COLO668 (cell line): Measurements from ENCODE around the gene CD99.
"Not testable (repeated sequence)": the region's sequence is repeated elsewhere in the genome, so short reads cannot be mapped to it uniquely, and the experiment has no call there.

Experiments
- DNase-seq: peaks from one replicate; lab custom pipeline; 2025; ENCODE audit not compliant: unreplicated experiment; lab: John Stamatoyannopoulos, UW

Gene CD99

DNA sequence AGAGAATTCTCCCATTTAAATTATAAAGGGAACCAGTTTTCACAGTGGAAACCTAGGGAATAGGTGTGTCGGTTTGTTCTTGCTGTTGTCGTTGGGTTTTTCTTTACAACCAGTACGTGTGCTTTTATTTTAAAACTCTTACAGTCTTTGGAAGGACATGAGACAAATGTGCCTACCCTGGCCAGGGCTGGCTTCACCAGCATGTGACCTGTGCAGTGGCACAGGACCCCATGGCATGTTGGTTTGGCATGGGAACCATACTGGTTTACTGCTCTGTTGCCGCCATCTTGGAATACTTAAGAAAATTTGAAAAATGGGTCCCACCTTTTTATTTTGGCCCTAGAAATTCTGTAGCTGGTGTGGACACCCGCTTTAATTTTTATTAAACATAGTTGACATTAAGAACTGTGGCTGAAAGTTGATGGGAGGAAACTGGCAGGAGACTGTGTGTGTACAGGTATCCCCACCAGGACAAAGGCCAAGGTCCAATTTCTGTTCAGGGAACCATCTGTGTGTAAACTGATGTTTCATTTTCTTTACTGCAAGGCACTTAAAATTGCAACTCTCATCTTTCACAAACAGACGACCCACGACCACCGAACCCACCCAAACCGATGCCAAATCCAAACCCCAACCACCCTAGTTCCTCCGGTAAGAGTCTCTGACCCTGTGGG, 28.8 kb downstream of the CD99 start:
- no peak for DNase-seq

GRCh38 chrX:2723286-2723879, 32.3 kb downstream of the CD99 start:
- no peak for DNase-seq

GRCh38 chrX:2727264-2727663, 36.2 kb downstream of the CD99 start:
- DNase-seq: not testable (repeated sequence)

DNA sequence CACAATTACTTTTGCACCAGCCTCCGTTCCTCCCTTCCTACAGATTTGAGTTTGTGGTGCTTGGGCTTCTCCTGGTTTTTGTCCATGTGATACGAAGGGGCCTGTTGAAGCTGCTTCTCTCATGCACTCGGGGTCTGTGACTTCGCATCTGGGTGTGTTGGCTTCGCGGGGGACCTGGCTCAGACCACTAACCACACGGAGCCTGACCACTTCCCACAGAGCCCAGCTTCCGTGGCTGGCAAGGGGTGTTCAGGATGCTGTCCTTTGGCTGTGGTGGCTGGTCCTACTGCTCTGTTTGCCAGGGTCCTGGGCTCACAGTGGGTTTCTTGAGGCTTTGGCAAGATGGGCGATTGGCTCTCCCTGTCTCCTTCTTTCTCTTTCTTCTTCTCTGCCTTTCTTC, 41.0 kb downstream of the CD99 start:
- DNase-seq: no peak

DNA sequence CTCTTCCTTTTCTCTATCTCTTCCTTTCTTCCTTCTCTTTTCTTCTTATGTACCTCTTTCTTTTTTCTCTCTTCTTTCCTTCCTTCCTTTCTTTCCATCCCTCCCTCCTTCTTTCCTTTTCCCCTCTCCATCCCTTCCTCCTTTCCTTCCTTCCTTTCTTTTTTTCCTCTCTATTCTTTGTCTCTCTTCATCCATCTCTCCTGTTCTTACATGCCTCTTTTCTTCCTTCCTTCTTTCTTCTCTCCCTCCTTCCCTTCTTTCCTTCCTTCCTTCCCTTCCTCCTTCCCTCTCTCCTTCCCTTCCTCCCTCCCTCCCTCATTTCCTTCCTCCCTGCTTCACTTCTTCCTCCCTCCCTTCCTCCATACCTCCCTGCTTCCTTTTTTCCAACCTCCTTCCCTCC, 41.6 kb downstream of the CD99 start:
- no peak for DNase-seq

- DNase-seq: no peak
Measured at GRCh38 chrX:2733286-2733685, 42.2 kb downstream of the CD99 start.

DNA sequence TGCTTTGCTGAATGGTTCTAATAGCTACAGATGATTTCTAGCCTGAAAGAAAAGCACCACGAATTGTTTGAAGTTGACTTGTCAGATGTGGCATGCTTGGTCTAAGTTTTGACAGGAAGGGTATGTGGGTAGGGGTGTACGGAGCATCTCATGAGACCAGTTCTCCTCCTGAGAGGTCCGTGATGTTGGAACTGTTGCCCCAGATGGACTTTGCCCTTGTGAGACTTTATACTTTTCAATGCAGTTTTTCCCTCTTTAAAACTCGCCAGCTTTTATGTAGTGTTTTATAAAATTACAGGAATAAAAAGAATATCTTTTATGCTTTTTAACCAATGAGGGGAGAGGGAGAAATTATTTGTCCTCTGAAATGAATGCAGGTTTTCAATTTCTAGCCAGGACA, 44.2 kb downstream of the CD99 start:
- no peak for DNase-seq

DNA sequence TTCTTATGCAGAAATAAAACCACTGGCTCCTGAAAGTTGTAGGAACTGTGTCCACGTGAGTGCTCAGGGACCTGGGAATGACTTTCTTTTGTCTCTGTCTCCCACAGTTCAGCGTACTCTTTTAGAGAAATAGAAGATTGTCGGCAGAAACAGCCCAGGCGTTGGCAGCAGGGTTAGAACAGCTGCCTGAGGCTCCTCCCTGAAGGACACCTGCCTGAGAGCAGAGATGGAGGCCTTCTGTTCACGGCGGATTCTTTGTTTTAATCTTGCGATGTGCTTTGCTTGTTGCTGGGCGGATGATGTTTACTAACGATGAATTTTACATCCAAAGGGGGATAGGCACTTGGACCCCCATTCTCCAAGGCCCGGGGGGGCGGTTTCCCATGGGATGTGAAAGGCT, 49.6 kb downstream of the CD99 start:
- no peak for DNase-seq

GRCh38 chrX:2741386-2741785, 50.3 kb downstream of the CD99 start:
- DNase-seq: no peak

- not testable (repeated sequence) for DNase-seq
Measured at GRCh38 chrX:2746250-2746649, 55.2 kb downstream of the CD99 start.

- DNase-seq: no peak
Measured at GRCh38 chrX:2748171-2748814, 57.2 kb downstream of the CD99 start.

- DNase-seq: no peak
Measured at GRCh38 chrX:2748815-2749188, 57.7 kb downstream of the CD99 start.

DNA sequence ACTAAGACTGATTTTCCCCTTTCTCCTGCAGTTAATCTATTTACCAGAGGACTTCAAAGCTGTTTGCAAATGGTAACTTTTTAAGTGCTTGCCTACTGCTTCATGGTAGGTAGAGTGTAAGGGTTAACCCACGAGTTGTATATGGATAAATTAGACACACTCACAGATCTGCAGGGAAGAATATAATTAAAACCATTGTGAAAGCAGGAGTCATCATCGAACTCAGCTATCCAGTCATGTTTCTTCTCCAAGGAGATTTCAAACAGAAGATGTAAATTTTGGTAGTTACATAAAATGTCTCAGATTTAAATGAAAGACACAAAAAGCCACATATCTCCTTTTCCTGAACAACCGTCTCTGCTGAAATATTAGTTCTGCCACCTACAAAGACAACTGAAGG, 60.2 kb downstream of the CD99 start:
- DNase-seq: no peak

DNA sequence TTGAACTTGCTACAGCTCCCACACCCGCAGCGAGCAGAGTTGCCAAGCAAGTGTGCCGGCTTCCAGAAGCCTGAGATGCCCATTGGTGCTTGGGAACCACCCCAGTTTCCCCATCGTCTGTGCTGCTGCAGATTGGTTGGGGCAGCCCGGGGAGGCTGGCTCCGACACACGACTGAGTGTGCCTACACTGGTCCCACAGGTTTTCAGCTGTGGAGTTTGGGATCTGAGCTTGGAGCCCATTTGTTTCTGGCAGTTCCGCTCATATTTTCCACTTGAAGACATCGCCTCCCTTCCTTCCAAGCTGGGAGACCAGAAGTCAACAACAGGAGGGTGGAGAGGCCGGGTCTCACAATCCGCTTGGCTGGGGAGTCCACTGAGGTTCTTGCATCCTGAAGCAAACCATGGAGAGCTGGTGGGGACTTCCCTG, 60.8 kb downstream of the CD99 start, which contains the start of gene XG:
Gene XG (plus strand): TSS at position 167 of the 427 bp plus-strand sequence. CDS start 235 bp downstream, at position 402.
- not testable (repeated sequence) for DNase-seq

DNA sequence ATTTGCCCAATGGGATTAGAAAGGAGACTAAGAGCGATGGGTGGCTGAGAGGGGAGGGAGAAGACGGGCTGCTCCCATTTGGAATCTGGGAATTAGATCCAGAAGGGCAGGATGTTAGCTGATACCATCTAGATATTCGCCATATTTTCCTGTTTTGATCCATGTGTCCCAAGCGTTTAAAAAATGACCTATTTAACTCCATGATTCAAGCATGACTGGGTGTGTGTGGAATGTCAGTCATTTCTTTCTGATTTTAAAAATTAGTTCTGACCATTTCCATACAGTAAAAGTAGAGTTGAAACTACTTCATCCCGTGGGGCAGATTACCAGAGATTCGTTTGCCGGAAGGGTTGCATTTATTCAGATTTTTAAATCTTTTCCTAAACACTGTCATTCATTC, 61.3 kb downstream of the CD99 start:
- DNase-seq: not testable (repeated sequence)

GRCh38 chrX:2755163-2755715, 64.1 kb downstream of the CD99 start:
- DNase-seq: not testable (repeated sequence)

DNA sequence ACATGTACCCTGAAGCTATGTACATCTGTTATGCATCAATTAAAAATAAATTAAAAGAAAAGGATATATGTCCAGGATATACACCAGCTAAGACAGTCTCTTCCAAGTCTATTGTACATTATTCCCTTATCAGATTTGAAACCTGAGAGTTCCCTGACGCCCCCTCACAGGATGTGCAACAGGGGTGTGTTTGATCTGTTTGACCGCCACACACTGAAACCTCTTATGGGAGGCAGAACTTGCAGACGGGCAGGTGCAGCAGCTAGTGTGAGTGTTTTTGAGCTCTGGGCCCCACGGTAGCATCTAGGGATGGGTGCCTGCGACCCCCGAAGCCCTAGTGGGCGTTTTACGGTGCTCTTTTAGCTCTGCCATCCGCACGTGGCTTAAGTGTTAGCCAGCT, 65.5 kb downstream of the CD99 start:
- peak; percentile 59 for DNase-seq

- no peak for DNase-seq
Measured at GRCh38 chrX:2761246-2761645, 70.2 kb downstream of the CD99 start.

- DNase-seq: not testable (repeated sequence)
Measured at GRCh38 chrX:2762671-2763070, 71.6 kb downstream of the CD99 start.

- not testable (repeated sequence) for DNase-seq
Measured at GRCh38 chrX:2764766-2765548, 73.9 kb downstream of the CD99 start.

- no peak for DNase-seq
Measured at GRCh38 chrX:2765549-2765830, 74.4 kb downstream of the CD99 start.
